SH-SY5Y (cell line): ENCODE results near the gene RPS6KC1.

Source experiments
- GATA2 ChIP-seq: IDR thresholded peaks from 2 replicates; pipeline ENCODE4 v1.6.1; 2011; ENCODE audit warnings: mild to moderate bottlenecking, low read depth, low read length
- GATA3 ChIP-seq: IDR thresholded peaks from 2 replicates; pipeline ENCODE4 v1.6.1; 2011; ENCODE audit warnings: low read depth, mild to moderate bottlenecking, low read length, moderate library complexity

- TF ChIP-seq GATA2 = no peak
- no peak for TF ChIP-seq GATA3
Observed at GRCh38 chr1:213296558-213296957, 245.5 kb downstream of the RPS6KC1 start.
